ENCODE results near the gene DPP10.

DPP10 gene

DNA sequence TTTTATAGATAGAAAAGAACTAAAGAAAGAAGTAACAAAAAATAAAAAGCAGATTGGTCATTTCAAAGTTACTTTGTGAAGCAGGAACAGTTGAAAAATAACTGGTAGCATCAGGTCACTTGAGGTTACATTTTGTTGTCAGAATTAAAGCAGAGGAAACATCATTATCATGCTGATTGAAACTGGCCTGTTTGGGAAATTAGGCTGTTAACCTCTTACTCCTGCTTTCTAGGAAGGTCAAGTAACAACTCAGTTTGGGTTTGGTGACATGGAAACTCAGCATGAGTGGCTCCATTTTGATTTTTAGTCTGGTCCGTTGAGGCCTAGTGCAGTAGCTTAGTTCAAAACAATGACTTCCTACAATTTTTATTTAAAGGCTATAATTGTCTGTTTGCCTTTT lies 1383.5 kb downstream of the DPP10 start:
- no peak for DNase-seq

DNA sequence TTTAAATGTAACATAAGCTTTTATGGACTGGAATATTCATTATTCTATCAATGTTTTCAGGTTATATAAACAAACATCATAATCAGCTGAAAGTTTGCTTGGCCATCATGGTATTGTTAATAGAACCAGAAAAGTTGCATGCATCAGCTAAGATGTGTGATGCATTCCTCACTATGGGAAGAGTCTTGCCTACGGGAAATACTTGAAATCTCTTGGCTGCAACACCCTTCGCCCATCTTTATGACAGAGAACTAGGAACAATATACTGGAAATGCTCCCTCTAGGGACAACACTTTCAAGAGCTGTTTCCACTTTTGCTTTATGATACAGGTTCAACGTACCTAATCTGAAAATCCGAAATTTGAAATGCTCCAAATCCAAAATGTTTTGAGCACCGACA lies 1390.8 kb downstream of the DPP10 start:
- no peak for DNase-seq

DNA sequence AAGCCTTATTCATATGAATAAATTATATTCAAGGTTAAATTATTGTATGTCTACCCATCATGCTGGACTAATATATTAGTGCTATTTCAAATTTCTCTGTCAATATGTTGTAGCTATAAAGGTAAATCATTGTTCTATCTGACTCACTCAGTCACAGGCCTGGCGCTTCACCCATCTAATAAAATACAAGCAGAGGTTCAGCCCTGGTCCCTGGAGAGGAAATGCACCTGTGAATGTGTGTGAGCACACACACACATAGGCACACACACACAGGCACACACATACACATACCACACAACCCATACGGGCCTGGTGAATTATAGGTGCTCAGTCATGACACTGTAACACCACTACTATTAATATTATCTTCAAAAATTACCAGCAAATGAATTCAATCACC lies 1396.1 kb downstream of the DPP10 start:
- DNase-seq, result no peak

DNA sequence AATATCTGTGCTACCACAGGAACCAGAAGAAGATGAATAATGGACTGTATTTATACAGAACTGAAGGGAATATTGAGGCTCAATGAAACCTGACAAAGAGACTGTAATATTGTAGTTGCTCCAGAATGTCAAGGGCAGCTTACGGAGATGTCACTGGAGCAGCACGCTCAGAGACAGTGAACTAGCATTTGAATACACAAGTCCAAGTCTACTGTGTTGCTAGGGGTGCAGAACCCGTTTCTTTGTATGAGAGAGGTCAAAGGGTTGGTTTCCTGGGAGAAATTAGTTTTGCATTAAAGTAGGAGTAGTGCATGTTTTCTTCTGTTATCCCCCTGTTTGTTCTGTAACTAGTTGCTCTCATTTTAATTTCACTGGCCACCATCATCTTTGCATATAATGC lies 1399.9 kb downstream of the DPP10 start:
- DNase-seq, result no peak

DNA sequence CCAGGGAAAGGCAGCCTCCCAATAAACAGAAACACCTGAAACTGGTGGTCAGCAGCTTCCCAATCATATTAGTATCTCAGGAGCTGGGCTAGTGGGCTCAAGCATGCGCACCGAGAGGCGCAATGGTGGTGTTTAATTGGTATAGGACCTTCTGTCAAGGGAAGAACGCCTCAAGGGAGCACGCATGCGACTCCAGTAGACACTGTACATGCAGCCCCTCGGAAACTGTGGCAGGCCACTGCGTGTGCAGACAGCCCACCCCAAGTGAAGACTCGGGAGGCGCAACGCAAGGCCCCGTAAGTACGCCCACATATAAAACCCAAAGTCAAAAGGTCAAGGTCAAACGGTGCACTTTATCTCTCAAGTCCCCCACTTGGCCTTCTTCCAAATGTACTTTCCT lies 1405.8 kb downstream of the DPP10 start:
- DNase-seq, result no peak

DNA sequence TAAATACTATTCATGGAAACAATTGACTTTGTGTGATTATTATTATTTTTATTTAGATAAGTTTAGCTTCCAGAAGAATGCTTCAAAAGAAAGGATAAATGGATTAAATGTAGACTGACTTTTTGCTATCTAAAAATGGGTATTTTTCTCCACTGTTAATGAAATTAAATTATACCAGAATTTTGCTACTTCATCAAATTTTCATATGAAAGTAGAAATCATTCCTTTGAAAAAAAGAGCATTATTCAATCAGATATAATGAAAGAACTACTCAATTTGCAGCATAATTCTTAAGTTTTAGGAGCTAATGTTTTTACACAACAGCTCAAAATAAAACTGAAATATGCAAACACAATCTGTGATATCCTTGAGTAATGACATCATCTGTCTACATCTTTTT lies 1424.6 kb downstream of the DPP10 start:
- DNase-seq, result no peak

DNA sequence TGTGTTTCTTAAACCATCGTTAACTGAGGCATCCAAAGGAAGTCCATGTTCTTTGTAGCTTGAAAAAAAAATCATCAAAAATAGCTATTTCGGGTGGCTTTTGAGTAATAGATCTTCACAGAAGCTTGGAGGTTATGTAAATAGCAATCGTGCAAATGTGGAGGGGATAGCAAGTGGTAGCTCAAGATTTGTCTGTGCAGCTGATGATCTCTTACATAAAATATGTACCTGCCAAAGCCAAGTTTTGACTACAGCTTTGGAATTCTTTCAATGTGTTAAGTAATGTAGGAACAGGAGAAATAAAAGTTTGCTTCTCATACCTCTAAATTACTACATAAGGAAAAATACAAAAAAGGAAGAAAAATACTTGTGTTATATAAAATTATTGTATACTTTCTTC lies 1432.0 kb downstream of the DPP10 start:
- DNase-seq, result no peak

DNA sequence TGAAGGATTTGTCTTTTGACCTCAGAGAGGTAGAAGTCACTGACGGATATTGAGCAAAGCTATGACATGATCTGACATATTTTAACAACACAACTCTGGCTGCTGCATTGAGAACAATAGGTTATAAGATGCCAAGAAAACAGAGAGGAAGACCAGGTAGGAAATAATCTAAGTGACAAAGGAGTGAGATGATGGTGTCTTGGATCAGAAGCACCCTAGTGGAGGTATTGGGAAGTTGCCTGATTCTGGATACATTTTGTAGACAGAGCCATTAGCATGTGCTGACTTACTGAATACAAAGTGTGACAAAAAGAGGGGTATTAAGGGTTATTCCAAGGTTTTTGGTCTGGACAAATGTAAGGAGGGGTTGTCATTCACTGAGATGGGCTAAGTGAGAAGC lies 1438.1 kb downstream of the DPP10 start:
- DNase-seq, result no peak

DNA sequence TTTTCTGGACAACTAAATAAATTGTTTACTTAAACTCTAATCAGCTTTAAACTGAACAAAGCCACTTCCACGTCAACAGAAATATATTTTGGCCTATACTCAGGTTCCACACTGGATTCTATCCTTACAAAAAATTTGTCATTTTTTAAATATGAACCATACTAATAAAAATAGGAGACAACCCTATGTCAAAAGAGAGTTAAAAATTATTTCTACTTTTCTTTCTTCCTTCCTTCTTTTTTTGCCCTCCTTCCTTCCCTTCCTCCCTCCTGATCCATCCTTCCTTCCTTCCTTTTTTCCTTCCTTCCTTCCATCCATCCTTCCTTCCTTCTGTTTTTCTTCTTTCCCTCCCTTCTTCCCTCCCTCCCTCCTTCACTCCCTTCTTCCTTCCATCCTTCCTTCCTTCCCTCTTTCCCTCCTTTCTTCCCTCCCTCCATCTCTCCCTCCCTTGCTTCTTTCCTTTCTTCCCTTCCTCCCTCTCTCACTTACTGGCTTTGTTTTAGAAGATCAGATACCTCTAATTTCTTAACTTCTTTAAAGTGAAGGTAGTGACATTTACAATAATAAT lies 1444.9 kb downstream of the DPP10 start:
- DNase-seq, result no peak

All from CD4-positive, alpha-beta T cell treated with Interferon gamma for 1 hour (primary cell).